H9 (cell line): ENCODE data around the gene SFMBT2. TPM values are rescaled to one million over a fixed set of nuclear protein-coding genes. Genes with fewer than 3 reads are reported as not detected.
A peak's percentile ranks its signal among the peaks of the same experiment; 100 is the strongest.

ENCODE experiments used
- DNase-seq: peaks from one replicate; pipeline ENCODE4 v3.0.0-alpha.2; 2017
- H2AFZ ChIP-seq: one replicate; pipeline ENCODE4 v1.6.1; 2013; ENCODE audit warnings: mild to moderate bottlenecking, low read length, control low read depth, moderate library complexity
- H2AK5ac ChIP-seq: 2 replicates; pipeline ENCODE4 v1.6.1; 2013; ENCODE audit warnings: low read length, control low read depth, mixed read lengths; ENCODE audit not compliant: insufficient read length
- H2BK120ac ChIP-seq: one replicate; pipeline ENCODE4 v1.6.1; 2013; ENCODE audit warnings: low read depth, mild to moderate bottlenecking, low read length, control low read depth, inconsistent platforms; ENCODE audit not compliant: poor library complexity, severe bottlenecking
- H2BK12ac ChIP-seq: 2 replicates; pipeline ENCODE4 v1.6.1; 2013; ENCODE audit warnings: low read length, control low read depth, mixed read lengths, low read depth; ENCODE audit not compliant: insufficient read length
- H2BK15ac ChIP-seq: 2 replicates; pipeline ENCODE4 v1.6.1; 2013; ENCODE audit warnings: low read depth, low read length, control low read depth
- H2BK20ac ChIP-seq: one replicate; pipeline ENCODE4 v1.6.1; 2013; ENCODE audit warnings: low read depth, mild to moderate bottlenecking, low read length, control low read depth, inconsistent platforms; ENCODE audit not compliant: poor library complexity, severe bottlenecking
- H2BK5ac ChIP-seq: 2 replicates; pipeline ENCODE4 v1.6.1; 2013; ENCODE audit warnings: low read length, control low read depth, mixed read lengths; ENCODE audit not compliant: insufficient read length
- H3K14ac ChIP-seq: 2 replicates; pipeline ENCODE4 v1.6.1; 2013; ENCODE audit warnings: low read length, control low read depth; ENCODE audit not compliant: insufficient read depth
- H3K18ac ChIP-seq: 2 replicates; pipeline ENCODE4 v1.6.1; 2013; ENCODE audit warnings: low read depth, mild to moderate bottlenecking, mixed read lengths, low read length, control low read depth; ENCODE audit not compliant: insufficient read length
- H3K23ac ChIP-seq: 2 replicates; pipeline ENCODE4 v1.6.1; 2013; ENCODE audit warnings: low read length, control low read depth, mixed read lengths, low read depth; ENCODE audit not compliant: insufficient read length
- H3K23me2 ChIP-seq: 2 replicates; pipeline ENCODE4 v1.6.1; 2013; ENCODE audit warnings: low read depth, mild to moderate bottlenecking, mixed read lengths, low read length, control low read depth; ENCODE audit not compliant: insufficient read length, poor library complexity, severe bottlenecking
- H3K27ac ChIP-seq: 2 replicates; pipeline ENCODE4 v1.5.1; 2013; ENCODE audit warnings: low read length, control low read depth, mixed read lengths, low read depth; ENCODE audit not compliant: insufficient read length
- H3K27me3 ChIP-seq: 2 replicates; pipeline ENCODE4 v1.6.1; 2013; ENCODE audit warnings: low read length, control low read depth, inconsistent platforms; ENCODE audit not compliant: insufficient read depth
- H3K4ac ChIP-seq: 2 replicates; pipeline ENCODE4 v1.6.1; 2013; ENCODE audit warnings: low read depth, mild to moderate bottlenecking, control low read depth, inconsistent platforms, low read length, moderate library complexity
- H3K4me1 ChIP-seq: 2 replicates; pipeline ENCODE4 v1.6.1; 2013; ENCODE audit warnings: low read length, control low read depth, inconsistent platforms; ENCODE audit not compliant: insufficient read depth
- H3K4me2 ChIP-seq: 2 replicates; pipeline ENCODE4 v1.6.1; 2013; ENCODE audit warnings: low read length, control low read depth, mixed read lengths; ENCODE audit not compliant: insufficient read length, insufficient read depth
- H3K56ac ChIP-seq: 2 replicates; pipeline ENCODE4 v1.6.1; 2013; ENCODE audit warnings: low read depth, mild to moderate bottlenecking, mixed read lengths, low read length, control low read depth; ENCODE audit not compliant: insufficient read length
- H3K79me1 ChIP-seq: 2 replicates; pipeline ENCODE4 v1.6.1; 2013; ENCODE audit warnings: low read depth, mild to moderate bottlenecking, moderate library complexity, low read length, control low read depth, inconsistent platforms; ENCODE audit not compliant: insufficient read depth, poor library complexity, severe bottlenecking
- H3K79me2 ChIP-seq: 2 replicates; pipeline ENCODE4 v1.6.1; 2013; ENCODE audit warnings: low read length, control low read depth, inconsistent platforms; ENCODE audit not compliant: insufficient read depth
- H3K9ac ChIP-seq: 2 replicates; pipeline ENCODE4 v1.6.1; 2013; ENCODE audit warnings: low read length, control low read depth, mixed read lengths; ENCODE audit not compliant: insufficient read length; ENCODE audit errors: extremely low read depth
- H3K9me3 ChIP-seq: one replicate; pipeline ENCODE4 v1.6.1; 2013; ENCODE audit warnings: low read depth, low read length, inconsistent platforms; ENCODE audit not compliant: control insufficient read depth
- H3T11ph ChIP-seq: one replicate; pipeline ENCODE4 v1.6.1; 2013; ENCODE audit warnings: mild to moderate bottlenecking, low read length, control low read depth, inconsistent platforms
- H4K20me1 ChIP-seq: one replicate; pipeline ENCODE4 v1.6.1; 2013; ENCODE audit not compliant: control insufficient read depth, insufficient read length, insufficient read depth
- H4K5ac ChIP-seq: 2 replicates; pipeline ENCODE4 v1.6.1; 2013; ENCODE audit warnings: low read depth, mild to moderate bottlenecking, mixed read lengths, low read length, control low read depth; ENCODE audit not compliant: insufficient read length
- H4K8ac ChIP-seq: replicated peaks from 2 replicates; pipeline ENCODE4 v1.6.1; 2013; ENCODE audit warnings: low read length, control low read depth, mixed read lengths, low read depth; ENCODE audit not compliant: insufficient read length
- H4K91ac ChIP-seq: 2 replicates; pipeline ENCODE4 v1.6.1; 2013; ENCODE audit warnings: low read depth, mild to moderate bottlenecking, moderate library complexity, mixed read lengths, low read length, control low read depth; ENCODE audit not compliant: insufficient read length
- H3K27ac Mint-ChIP-seq, 3 experiments: 2 replicates in 2 of 3; 3 replicates in 1 of 3; pipeline ENCODE4 v1.8.0; 2020 to 2021; ENCODE audit warnings: mixed read lengths in 3 of 3, mild to moderate bottlenecking in 1 of 3, moderate library complexity in 1 of 3
- H3K27me3 Mint-ChIP-seq: 2 replicates; pipeline ENCODE4 v1.8.0; 2021; ENCODE audit warnings: low read depth, mild to moderate bottlenecking, moderate library complexity, mixed read lengths
- H3K36me3 Mint-ChIP-seq, 3 experiments: 2 replicates in 2 of 3; 3 replicates in 1 of 3; pipeline ENCODE4 v1.8.0; 2020 to 2021; ENCODE audit warnings: low read depth in 3 of 3, mixed read lengths in 3 of 3; ENCODE audit not compliant: insufficient read depth in 1 of 3
- H3K4me1 Mint-ChIP-seq, 2 experiments: 2 replicates each; pipeline ENCODE4 v1.8.0; 2020; ENCODE audit warnings: mixed read lengths in 2 of 2
- H3K4me3 Mint-ChIP-seq, 2 experiments: 2 replicates in 1 of 2; 3 replicates in 1 of 2; pipeline ENCODE4 v1.8.0; 2020 to 2021; ENCODE audit warnings: mild to moderate bottlenecking in 2 of 2, mixed read lengths in 2 of 2, moderate library complexity in 1 of 2
- H3K9me3 Mint-ChIP-seq, 2 experiments: 2 replicates in 1 of 2; 3 replicates in 1 of 2; pipeline ENCODE4 v1.8.0; 2020; ENCODE audit warnings: mild to moderate bottlenecking in 2 of 2, mixed read lengths in 2 of 2, moderate library complexity in 1 of 2
- CTCF ChIP-seq: fragments of 200-600 bp; sonication (generic); conservative IDR thresholded peaks from 3 replicates; pipeline ENCODE4 v1.8.0; 2021; ENCODE audit warnings: antibody characterized with exemption, mild to moderate bottlenecking
- WGBS: extraction: QIAGEN DNeasy Blood & Tissue Kit; methylation state at CpG from one replicate; pipeline ENCODE4 v1.1.7; 2013; ENCODE audit warnings: missing lambda C conversion rate, low lambda C conversion rate, mixed read lengths; ENCODE audit not compliant: insufficient read length; ENCODE audit errors: extremely low coverage; 5-methylcytosine and 5-hydroxymethylcytosine counted together
- total RNA-seq: library from RNA; stranded (reverse); gene quantifications from 2 replicates; pipeline ENCODE4 v1.2.1, GENCODE V29; 2021

The SFMBT2 gene
- total RNA-seq, 1 experiment from 2014 or later, result 5.3 TPM

- Mint-ChIP-seq H3K36me3 (no peaks in the 10 kb centered on the region), H3K9me3 (peaks cover 0 to 4% of the 10 kb centered on the region in 2 experiments; a peak in 2 of 5 replicates), H3K27ac (peak overlapping the region in 1 of 3 experiments; percentile 18; a peak in 1 of 7 replicates), H3K4me3 (peak overlapping the region; percentile 83 to 91), H3K27me3 (peaks cover 73% of the 10 kb centered on the region), H3K4me1 (peaks cover 30 to 36% of the 10 kb centered on the region in 2 experiments)
- Histone ChIP-seq H4K91ac (no peak overlapping the region), H3K27ac (no peak overlapping the region), H3K4ac (no peak overlapping the region), H3K79me2 (peaks cover 4% of the 10 kb centered on the region; the same call in 1 of the 2 replicates), H2AK5ac (no peak overlapping the region), H2BK20ac (no peak overlapping the region), H3K9me3 (no peaks in the 10 kb centered on the region), H3K4me2 (peak overlapping the region; percentile 74), H3K23ac (no peak overlapping the region), H2BK15ac (no peak overlapping the region), H4K8ac (no peak overlapping the region), H2BK5ac (no peak overlapping the region), H3T11ph (no peak overlapping the region), H3K27me3 (peaks cover 24% of the 10 kb centered on the region; the same call in 1 of the 2 replicates), H2BK120ac (no peak overlapping the region), H3K18ac (peak overlapping the region; percentile 71), H2BK12ac (no peak overlapping the region), H3K23me2 (peaks cover 42% of the 10 kb centered on the region), H3K4me1 (no peaks in the 10 kb centered on the region; the same call in 1 of the 2 replicates), H4K5ac (no peak overlapping the region), H3K9ac (peak overlapping the region; percentile 18), H3K14ac (peak overlapping the region; percentile 79), H3K79me1 (no peaks in the 10 kb centered on the region), H4K20me1 (no peaks in the 10 kb centered on the region), H2AFZ (no peak overlapping the region), H3K56ac (no peak overlapping the region)
- no CpG with 5 or more reads among the region's 77 CpGs for WGBS
- peak; percentile 54 for DNase-seq
- TF ChIP-seq CTCF, result no peak
These were observed 3.2 kb downstream of the SFMBT2 start for GRCh38 chr10:7407368-7408290.
